ENCODE measurements around the gene ACP4.
A peak's percentile ranks its signal among the peaks of the same experiment; 100 is the strongest.

The ACP4 gene

DNA sequence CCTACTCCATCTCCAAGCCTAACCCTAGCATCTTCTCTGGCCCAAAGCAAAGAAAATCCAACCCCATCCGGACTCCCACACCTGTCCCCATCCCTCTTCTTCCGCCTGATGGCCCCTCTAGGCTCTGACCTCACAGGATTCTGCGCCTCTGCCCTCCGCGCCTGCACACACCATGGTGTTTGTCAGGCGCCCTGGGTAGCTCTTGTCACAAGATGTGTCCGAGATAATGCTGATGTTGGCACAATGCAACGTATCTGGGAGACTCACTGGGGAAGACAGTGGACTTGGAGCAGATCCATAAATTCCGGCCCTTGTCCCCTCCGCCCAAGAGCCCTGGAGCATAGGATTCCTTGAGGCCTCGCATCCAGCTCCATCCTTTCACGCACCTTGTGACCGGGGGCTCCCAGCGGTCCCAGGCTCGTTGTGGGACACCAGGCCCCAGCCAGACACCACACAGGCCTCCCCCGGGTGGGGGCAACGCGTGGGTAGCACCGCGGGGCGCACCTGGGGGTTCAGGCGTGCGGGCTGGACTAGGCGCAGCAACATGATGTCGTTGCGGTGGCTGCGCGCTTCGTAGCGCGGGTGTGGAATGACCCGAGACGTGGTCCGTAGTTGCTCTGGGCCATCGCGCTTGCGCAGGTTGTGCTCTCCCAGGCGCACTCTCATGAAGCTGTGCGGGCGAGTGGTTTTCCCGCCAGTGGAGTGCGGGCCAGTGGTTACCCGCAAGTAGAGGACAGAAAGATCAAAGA, 36.5 kb downstream of the ACP4 start:
- DNase-seq = no peak

DNA sequence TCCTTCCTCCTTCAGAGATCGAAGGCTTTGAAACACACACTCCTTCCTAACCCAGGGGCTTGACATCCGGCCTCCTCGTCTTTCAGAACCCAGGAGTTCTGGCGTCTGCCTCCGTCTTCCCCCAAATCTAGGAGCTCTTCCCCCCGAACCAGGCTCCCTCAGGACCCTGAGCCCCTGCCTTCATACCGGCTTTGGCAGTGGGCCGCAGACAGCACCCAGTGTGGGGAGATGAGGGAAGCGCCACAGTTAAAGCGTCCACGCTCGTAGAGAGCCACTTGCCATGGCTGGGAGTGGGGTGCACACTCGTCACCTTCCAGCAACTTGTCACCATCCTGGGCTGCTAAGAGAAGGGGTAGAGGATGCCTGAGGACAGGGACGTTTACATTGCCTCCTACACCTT, 37.3 kb downstream of the ACP4 start:
- DNase-seq = no peak

DNA sequence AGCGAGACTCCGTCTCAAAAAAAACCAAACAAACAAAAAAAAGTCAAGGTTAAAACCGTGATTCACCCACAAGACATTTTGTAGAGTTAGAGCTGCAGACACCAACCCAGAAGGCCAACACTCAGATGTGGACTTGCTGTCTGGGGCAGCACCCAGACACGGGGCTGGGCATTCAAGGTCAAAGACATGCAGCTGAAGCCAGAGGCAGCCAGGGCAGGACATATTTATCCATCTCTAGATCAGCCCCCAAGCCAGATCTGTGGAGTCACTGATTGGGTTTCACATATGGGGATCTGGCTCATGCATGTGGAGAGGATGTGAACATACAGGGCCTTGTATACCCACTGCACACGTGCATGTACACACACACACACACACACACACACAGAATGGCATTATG, 39.6 kb downstream of the ACP4 start:
- DNase-seq = no peak

DNA sequence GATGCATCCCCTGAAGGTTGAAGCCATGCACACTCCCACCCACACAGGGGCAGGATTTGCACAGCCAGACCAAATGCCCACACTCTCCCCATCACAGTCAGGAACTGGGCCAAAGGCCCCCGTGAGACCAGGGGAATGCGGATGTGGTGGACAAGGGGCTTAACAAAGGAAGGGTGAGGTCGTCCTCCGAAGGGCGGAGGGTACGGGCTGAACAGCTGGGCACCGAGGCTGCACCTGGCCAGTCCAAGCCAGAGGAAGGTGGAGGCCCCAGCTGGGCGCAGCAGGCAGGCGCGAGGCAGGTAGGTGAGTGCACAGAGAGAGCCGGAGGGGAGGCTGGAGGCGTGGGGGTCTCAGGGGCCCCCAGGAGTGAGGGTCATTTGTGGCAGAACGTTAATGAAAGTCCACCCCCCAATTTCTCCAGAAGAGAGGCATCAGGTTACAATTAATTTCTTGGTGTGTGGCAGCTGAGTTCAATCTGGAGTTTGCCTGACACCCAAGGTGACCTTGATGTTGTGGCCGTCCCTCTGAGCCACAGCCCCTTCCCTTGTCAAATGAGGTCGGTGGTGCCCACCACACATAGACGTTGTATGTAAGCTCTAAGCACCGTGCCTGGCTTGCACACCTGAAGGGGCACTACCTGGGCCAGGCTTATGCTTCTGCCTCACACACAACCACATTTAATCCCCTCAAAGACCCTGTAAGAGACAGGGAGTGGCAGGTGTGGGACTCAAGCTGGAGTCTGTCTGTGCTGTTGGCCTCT, 40.2 kb downstream of the ACP4 start:
- no peak for DNase-seq

DNA sequence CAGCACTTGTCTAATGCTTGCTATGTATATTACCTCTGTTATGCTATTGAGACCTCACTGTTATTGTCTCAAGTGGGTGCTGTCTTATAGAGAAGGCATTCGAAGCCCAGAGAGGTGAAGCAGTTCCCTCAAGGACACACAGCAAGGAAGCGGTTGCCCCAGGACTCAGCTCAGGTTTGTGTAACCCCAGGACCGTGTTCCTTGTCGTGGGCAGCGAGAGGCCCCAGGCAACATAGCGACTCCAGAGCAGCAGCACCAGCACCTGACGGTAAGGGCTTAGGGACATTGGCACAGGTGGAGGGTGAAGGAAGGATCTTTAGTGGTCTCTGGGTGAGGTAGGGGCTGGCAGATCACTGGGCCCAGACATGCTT, 40.8 kb downstream of the ACP4 start:
- no peak for DNase-seq

DNA sequence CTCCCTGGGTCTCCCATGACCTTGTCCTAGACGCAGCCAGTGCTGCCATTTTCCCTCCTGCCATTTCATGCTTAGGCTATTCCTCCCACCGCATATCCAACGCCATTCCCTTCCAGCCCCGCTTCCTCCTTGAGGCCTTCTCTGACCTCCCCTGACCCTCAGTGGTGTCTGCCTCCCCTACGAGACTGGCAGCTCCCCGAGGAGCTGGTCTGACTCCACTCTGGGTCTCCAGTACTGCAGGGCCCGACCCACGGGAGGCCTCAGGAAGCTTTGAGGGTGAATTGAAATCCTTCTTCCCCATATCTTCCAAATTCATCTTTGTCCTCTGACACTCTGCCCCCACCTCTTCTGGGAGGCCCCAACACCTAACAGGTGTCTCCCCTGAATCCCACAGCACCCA, 42.5 kb downstream of the ACP4 start:
- no peak for DNase-seq

DNA sequence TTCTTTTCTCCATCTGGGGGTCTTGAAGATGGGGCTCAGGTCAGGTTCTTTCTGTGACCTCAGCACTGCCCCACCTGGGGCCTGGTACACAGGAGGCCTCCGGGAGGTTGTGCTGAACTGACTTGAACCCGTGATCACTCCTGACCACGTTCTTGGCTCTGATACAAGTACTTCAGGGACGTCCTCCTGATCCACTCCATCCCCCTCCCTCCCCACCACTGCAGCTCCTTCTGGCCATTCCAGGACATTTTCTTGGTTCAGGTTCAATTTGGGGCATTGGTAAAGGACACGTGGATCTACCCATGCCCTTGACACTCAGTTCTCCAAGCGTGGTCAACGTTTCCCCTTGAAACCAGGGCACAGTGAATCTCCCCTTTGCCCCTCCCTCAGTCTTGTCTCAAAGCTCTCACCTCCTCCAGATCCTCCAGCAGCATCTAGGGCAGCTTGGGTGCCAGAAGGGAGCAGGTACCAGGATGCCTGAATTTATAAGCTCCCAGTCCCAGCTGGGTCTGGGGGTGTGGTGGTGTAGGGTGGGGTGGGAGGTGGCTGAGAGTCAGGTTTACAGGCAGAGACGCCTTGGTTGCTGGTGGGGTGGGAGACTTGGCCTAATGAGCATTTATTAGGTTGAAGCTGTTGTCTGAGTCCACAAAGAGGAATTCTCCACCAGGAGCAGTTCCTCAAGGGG, 43.0 kb downstream of the ACP4 start, which contains the start of gene KLK15:
TSS of gene KLK15 (minus strand) at position 458 of the 685 bp plus-strand sequence. CDS start 2,082 bp downstream, outside the sequence.
- no peak for DNase-seq

DNA sequence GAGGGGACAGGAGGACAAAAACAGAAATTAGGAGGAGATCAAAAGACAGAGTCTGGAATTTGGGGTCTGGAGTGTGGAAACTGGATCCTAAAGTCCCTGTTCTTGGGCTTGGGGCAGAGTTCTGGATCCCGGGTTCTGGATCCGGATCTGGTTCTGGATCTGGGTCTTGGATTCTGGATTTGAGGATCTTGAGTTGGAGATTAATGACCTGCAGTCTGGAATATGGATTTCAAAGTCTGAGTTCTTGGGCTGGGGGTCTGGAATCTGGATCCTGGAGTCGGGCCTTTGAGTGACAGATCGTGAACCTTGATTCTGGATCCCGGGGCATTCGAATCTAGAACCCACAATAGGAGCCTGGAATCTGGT, 43.6 kb downstream of the ACP4 start:
- DNase-seq = no peak

DNA sequence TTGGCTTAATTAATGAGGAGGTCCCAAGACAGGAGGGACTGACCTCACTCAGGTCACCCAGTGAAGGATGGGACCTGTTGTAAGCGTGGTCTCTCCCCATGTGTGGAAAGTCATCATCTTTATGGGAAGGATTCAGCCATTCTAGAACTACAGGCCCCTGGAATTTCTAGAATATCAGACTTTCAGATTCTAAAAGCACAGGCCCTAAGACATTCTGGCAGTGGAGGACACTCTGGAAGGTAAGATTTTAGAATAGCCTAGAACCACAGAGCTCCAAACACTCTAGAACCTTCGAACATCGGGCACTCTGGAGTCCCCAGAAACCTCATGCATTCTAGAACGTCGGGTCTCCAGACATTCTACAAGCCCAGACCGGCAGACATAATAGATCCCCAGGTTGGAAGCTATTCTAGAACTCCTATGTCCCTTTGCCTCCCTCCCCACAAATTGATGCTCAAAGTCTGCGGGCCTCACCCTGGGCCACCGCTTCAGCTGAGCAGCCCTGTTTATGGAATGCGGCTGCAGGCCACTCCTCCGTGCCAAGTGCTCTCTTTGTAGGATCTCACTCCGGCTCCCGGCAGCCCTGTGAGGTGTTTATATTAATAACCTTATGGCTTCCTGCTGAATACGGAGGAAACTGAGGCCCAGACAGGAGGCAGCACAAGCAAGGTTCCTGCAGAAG, 45.0 kb downstream of the ACP4 start:
- no peak for DNase-seq

DNA sequence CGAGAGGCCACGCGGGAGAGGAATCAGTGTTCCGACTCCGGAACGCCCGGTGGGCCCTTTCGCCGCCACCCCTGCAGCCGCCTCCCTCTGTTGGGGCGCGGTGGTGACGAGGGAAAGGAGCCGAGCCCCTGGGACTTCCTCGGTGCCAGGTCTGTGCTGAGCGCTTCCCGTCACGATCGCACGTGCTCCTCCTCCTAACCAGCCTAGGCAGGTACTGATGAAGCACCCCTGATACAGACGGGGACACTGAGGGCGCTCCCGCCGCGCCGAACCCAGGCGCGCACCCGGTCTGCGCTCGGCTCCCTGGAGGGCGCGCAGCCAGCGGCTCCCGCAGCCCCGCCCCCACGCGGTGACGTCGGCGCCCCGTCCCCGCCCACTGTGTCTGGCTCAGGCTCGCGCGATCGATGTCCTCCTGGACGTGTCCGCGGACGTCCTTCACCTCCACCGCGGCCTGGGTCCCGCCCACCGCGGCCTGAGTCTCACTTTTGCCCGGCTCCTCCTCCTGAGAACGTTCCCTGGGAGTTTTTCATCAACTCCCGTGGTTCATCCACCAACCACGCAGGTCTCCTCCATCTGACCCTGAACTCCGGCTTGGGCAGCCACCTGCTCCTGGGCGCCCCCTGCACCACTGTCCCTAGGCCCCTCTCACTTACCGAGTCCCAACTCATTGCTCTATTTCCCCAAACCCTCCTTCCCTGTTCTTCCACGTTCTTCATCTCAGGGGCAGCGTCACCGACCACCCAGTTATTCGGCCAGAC, 45.7 kb downstream of the ACP4 start:
- peak; percentile 68 for DNase-seq

DNA sequence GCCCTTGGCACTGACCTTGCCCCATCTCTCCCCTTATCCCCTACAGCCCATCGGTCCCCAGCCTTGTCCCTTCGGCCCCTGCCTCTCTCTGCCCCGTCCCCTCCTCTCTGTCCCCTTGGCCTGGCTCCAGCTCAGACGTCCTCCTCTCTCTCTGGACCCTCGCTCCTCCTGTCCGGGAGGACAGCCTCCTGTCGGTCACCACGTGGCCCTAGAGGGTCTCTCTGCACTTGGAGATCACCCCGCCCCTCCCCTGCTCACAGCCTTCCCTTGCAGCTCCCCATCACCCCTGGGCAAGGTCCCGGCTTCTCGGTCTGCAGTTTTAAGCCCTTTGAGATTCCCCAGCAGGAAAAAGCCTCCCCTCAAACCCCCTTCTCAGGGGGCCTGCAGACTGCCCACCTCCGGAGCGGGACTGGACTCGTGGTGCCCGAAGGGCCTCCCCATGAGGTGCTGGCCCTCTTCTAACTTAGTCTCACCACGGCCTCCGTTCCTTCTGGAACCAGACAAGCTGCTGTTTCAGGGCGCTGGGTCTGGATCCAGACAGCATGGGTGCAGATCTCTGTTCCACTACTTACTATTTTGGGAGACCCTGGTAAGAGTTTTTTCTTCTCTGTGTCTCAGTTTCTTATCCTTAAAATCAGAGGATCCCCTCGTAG, 46.5 kb downstream of the ACP4 start:
- no peak for DNase-seq

DNA sequence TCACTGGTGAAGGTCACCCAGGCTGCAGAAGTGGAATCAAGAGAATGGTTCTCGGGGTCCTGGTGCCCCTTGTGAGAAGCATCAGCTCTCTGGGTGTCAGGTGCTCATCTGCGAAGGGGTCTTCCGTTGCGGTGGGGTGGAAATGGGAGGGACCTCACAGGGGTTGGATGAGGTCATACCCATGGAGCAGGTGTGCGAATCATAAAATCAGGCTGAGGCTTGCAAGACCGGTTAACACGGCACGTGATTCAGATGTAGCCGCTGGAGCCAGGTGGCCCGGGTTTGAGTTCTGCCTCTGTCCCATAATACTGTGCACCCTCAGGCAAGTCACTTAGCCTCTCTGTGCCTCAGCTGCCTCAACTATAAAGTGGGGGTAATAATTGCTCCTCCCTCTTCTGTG, 47.1 kb downstream of the ACP4 start:
- no peak for DNase-seq

DNA sequence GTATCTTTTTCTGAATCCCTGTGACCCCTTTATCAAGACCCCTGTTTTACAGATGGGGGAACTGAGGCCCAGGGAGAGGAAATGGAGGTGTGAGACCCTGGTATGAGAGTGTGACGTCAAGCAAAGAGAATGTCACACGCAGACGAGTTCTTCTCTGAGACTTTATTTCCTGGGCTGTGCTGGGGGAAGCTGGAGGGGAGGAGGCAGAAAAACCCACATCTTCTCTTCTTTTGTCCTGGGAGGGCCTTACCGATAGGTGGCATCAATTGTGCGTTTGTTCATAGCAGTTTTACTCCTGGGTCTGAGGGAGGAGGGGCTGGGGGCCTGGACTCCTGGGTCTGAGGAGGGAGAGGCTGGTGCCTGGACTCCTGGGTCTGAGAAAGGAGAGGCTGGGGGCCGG, 48.0 kb downstream of the ACP4 start:
- no peak for DNase-seq

DNA sequence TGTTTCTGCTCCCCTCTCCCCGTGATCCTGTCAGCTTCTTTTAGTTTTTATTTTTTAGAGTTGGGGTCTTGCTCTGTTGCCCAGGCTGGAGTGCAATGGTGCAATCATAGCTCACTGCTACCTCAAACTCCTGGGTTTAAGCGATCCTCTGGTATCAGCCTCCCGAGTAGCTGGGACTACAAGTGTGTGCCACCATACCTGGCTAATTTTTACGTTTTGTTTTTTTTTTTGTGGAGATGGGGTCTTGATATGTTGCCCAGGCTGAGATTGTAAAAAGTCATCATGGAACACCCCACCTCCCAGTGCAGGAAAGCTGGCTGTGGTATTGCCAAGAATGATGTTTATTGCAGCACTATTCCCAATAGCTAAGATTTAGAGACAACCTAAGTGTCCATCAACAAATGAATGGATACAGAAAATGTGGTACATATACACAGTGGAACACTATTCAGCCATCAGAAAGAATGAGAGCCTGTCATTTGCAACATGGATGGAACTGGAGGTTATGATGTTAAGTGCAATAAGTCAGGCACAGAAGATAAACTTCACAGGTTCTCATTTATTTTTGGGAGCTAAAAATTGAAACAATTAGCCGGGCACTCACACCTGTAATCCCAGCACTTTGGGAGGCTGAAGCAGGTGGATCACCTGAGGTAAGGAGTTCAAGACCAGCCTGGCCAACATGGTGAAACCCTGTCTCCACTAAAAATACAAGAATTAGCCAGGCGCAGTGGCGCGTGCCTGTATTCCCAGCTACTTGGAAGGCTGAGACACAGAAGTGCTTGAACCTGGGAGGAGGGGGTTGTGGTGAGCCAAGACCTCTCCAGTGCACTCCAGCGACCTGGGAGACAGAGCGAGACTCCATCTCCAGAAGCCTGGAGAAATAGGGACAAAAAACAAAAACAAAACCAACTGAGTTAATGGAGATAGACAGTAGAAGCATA, 49.8 kb downstream of the ACP4 start:
- DNase-seq = no peak

DNA sequence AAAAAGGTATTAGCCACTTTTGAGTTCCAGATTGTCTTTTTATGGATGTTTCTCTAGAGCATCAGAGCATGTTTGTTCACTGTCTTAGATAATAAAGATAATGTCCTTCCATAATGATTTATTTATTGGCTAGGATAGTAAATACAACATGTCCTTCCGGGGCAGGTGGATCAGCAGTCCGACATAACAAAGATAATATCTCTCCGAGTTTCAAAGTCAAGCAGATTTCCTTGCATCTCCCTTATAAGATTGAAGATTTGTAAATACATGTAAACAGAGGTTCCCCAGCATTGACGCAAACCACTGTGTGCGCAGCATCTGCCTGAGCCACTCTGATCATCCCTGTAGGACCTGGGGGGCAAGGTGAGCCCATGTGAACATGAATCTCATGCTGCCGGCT, 51.9 kb downstream of the ACP4 start:
- DNase-seq = no peak

DNA sequence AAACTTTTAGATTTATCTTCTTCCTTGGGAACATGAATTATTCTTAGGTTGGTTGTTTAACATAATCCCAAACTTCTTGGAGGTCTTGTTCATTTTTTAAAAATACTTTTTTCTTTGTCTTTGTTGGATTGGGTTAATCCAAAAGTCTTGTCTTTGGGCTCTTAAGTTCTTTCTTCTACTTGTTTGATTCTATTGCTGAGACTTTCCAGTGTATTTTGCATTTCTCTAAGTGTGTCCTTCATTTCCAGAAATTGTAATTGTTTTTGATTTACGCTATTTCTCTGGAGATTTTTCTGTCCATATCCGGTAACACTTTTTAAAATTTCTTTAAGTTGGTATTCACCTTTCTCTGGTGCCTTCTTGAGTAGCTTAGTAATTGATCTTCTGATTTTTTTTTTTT, 53.0 kb downstream of the ACP4 start:
- DNase-seq = no peak

DNA sequence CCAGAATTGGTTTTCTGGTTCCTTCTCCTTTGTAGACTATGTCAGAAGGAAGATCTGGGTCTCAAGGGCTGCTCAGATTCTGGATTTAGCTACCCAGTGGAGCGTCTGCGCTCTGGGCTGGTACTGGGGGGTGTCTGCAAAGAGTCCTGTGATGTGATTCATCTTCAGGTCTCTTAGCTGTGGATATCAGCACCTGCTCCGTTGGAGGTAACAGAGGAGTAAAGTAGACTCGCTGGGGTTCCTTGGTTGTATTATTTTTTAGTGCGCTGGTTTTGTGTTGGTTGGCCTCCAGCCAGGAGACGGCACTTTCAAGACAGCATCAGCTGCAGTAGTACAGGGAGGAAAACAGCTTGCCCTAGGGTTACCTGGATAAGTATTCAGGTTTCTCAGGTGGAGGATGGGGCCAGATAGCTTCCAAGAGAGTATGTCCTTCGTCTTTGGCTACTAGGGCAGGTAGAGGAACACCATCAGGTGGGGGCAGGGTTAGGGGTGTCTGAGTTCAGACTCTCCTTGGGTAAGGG, 53.5 kb downstream of the ACP4 start:
- no peak for DNase-seq

DNA sequence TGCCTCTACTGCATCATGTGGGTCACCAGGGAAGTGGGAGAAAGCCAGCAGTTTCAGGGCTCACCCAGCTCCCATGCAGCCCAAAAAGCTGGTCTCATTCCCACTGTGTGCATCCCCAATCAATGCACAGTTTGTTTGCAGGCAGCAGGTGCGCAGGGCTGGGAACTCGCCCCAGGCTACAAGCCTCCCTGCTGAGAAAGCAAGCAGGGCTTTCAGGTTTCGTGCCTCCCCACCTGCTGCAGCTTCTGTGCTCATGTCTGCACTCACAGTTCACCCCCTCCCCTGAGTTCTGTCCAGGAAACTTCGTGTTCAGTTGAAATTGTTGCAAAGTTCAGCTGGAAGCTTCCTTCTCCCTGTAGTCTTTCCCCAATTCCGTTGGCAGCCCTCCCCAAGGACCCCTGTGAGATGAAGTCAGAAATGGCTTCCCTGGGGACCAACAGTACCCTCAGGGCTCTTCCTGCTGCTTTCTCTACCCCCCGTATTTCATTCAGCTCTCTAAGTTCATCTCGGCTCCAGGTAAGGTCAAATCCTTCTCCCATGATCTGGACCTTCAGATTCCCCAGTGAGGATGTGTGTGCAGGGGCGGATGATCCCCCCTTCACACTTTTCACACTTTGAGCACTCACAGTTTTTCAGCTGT, 54.2 kb downstream of the ACP4 start:
- DNase-seq = no peak
